ENCODE measurements around the gene PDE1A. TPM values are rescaled to one million over a fixed set of nuclear protein-coding genes. Genes with fewer than 3 reads are reported as not detected.

The PDE1A gene
- total RNA-seq, 2 experiments from 2014 or later: not detected

- H3K4me1 ChIP-seq (ENCODE audit: insufficient read depth, low read length, poor library complexity, severe bottlenecking): no peaks in the 10 kb centered on the region
- ChIA-PET CTCF (ENCODE audit: unreplicated experiment) (no interaction called here), POLR2A (interaction anchor here (1.2 to 1.9 kb wide), 2 partner anchors 15 to 141 kb away, joined by 3 to 5 read pairs; no protein-coding TSS in a partner anchor)
- no peaks in the 10 kb centered on the region for H3K36me3 ChIP-seq (ENCODE audit: insufficient read depth, low read length)
- no peaks in the 10 kb centered on the region for H3K9me3 ChIP-seq (ENCODE audit: low read length)
- BruUV-seq (replicated peaks): no TSS peak
- H2AFZ ChIP-seq (ENCODE audit: low read length): no peak overlapping the region
- H3K4me2 ChIP-seq (ENCODE audit: low read length): no peak overlapping the region
- TF ChIP-seq, protein P1, sequence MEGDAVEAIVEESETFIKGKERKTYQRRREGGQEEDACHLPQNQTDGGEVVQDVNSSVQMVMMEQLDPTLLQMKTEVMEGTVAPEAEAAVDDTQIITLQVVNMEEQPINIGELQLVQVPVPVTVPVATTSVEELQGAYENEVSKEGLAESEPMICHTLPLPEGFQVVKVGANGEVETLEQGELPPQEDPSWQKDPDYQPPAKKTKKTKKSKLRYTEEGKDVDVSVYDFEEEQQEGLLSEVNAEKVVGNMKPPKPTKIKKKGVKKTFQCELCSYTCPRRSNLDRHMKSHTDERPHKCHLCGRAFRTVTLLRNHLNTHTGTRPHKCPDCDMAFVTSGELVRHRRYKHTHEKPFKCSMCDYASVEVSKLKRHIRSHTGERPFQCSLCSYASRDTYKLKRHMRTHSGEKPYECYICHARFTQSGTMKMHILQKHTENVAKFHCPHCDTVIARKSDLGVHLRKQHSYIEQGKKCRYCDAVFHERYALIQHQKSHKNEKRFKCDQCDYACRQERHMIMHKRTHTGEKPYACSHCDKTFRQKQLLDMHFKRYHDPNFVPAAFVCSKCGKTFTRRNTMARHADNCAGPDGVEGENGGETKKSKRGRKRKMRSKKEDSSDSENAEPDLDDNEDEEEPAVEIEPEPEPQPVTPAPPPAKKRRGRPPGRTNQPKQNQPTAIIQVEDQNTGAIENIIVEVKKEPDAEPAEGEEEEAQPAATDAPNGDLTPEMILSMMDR (conservative IDR thresholded peaks at IDR 0.05; ENCODE audit: low read length): no peak
- no peak for TF ChIP-seq EZH2phosphoT487 (IDR thresholded peaks at IDR 0.05; ENCODE audit: borderline replicate concordance, low read depth, low read length)
- no peak overlapping the region for H3K27ac ChIP-seq (ENCODE audit: low read depth, low read length, poor library complexity, severe bottlenecking)
- no peak overlapping the region for H3K4me3 ChIP-seq (ENCODE audit: low read depth, low read length, poor library complexity, severe bottlenecking)
- no peaks in the 10 kb centered on the region for H3K9me2 ChIP-seq (ENCODE audit: insufficient read depth, low read length)
- intact Hi-C loops (cut with micrococcal nuclease; ENCODE audit: unreplicated experiment): no loop called here
- DNase-seq (ENCODE audit: low spot score): no peak
- H4K20me1 ChIP-seq (ENCODE audit: insufficient read depth, low read length): no peaks in the 10 kb centered on the region
- no peaks in the 10 kb centered on the region for H3K79me2 ChIP-seq (ENCODE audit: insufficient read depth, low read depth, low read length)
Measured at GRCh38 chr2:182367401-182367800, 59.4 kb downstream of the PDE1A start.

GRCh38 chr2:182366628-182367027 lies 60.2 kb downstream of the PDE1A start:
- Histone ChIP-seq H3K27ac (ENCODE audit: low read depth, low read length, poor library complexity, severe bottlenecking) (no peak overlapping the region), H3K9me3 (ENCODE audit: low read length) (no peaks in the 10 kb centered on the region), H3K4me2 (ENCODE audit: low read length) (no peak overlapping the region), H4K20me1 (ENCODE audit: insufficient read depth, low read length) (no peaks in the 10 kb centered on the region), H3K4me3 (ENCODE audit: low read depth, low read length, poor library complexity, severe bottlenecking) (no peak overlapping the region), H3K9me2 (ENCODE audit: insufficient read depth, low read length) (no peaks in the 10 kb centered on the region), H3K79me2 (ENCODE audit: insufficient read depth, low read depth, low read length) (no peaks in the 10 kb centered on the region), H3K36me3 (ENCODE audit: insufficient read depth, low read length) (no peaks in the 10 kb centered on the region), H3K4me1 (ENCODE audit: insufficient read depth, low read length, poor library complexity, severe bottlenecking) (no peaks in the 10 kb centered on the region), H2AFZ (ENCODE audit: low read length) (no peak overlapping the region)
- intact Hi-C loops (cut with micrococcal nuclease; ENCODE audit: unreplicated experiment): no loop called here
- no TSS peak for BruUV-seq (replicated peaks)
- TF ChIP-seq EZH2phosphoT487 (IDR thresholded peaks at IDR 0.05; ENCODE audit: borderline replicate concordance, low read depth, low read length): no peak
- TF ChIP-seq, protein P1 (conservative IDR thresholded peaks at IDR 0.05; ENCODE audit: low read length): no peak
- DNase-seq (ENCODE audit: low spot score): no peak
- POLR2A ChIA-PET: interaction anchor here (0.8 to 1.9 kb wide), 5 partner anchors 9 to 416 kb away, joined by 3 to 5 read pairs (median 3); no protein-coding TSS in a partner anchor
- CTCF ChIA-PET (ENCODE audit: unreplicated experiment): no interaction called here

- CTCF ChIA-PET (ENCODE audit: unreplicated experiment): no interaction called here
- Histone ChIP-seq H3K79me2 (ENCODE audit: insufficient read depth, low read depth, low read length) (no peaks in the 10 kb centered on the region), H4K20me1 (ENCODE audit: insufficient read depth, low read length) (no peaks in the 10 kb centered on the region), H3K36me3 (ENCODE audit: insufficient read depth, low read length) (no peaks in the 10 kb centered on the region), H3K9me2 (ENCODE audit: insufficient read depth, low read length) (no peaks in the 10 kb centered on the region), H3K27ac (ENCODE audit: low read depth, low read length, poor library complexity, severe bottlenecking) (no peak overlapping the region), H3K4me1 (ENCODE audit: insufficient read depth, low read length, poor library complexity, severe bottlenecking) (no peaks in the 10 kb centered on the region), H2AFZ (ENCODE audit: low read length) (no peak overlapping the region), H3K4me2 (ENCODE audit: low read length) (no peak overlapping the region), H3K4me3 (ENCODE audit: low read depth, low read length, poor library complexity, severe bottlenecking) (no peak overlapping the region), H3K9me3 (ENCODE audit: low read length) (no peaks in the 10 kb centered on the region)
- intact Hi-C loops (cut with micrococcal nuclease; ENCODE audit: unreplicated experiment): no loop called here
- no peak for TF ChIP-seq EZH2phosphoT487 (IDR thresholded peaks at IDR 0.05; ENCODE audit: borderline replicate concordance, low read depth, low read length)
- TF ChIP-seq, protein P1 (conservative IDR thresholded peaks at IDR 0.05; ENCODE audit: low read length): no peak
- POLR2A ChIA-PET: interaction anchor here (0.8 to 1.9 kb wide), 4 partner anchors 8 to 415 kb away, joined by 3 to 5 read pairs (median 4); no protein-coding TSS in a partner anchor
- no TSS peak for BruUV-seq (replicated peaks)
- no peak for DNase-seq (ENCODE audit: low spot score)
Measured at GRCh38 chr2:182365855-182366254, 61.0 kb downstream of the PDE1A start.
